Measurements from ENCODE around the gene MELTF. TPM values are rescaled to one million over a fixed set of nuclear protein-coding genes. Genes with fewer than 3 reads are reported as not detected.

Gene MELTF
- polyA plus RNA-seq, 1 experiment: 1.8 TPM

GRCh38 chr3:196989721-196990262 is 39.8 kb downstream of the MELTF start:
- ChIA-PET POLR2A (no interaction called here), CTCF (no interaction called here)
- no peak overlapping the region for H3K4me3 ChIP-seq (ENCODE audit: low read depth, low read length)
- no peak for TF ChIP-seq CTCF (IDR thresholded peaks at IDR 0.05; ENCODE audit: insufficient read depth, low read depth, low read length)
- no peaks in the 10 kb centered on the region for H3K36me3 ChIP-seq (ENCODE audit: control insufficient read depth, insufficient read depth, low read length)
- DNase-seq (ENCODE audit: low read depth): no peak
- peaks cover 9% of the 10 kb centered on the region for H3K27me3 ChIP-seq (ENCODE audit: control insufficient read depth, insufficient read depth, low read length)

- ChIA-PET POLR2A (no interaction called here), CTCF (no interaction called here)
- peaks cover 9% of the 10 kb centered on the region for H3K27me3 ChIP-seq (ENCODE audit: control insufficient read depth, insufficient read depth, low read length)
- 0 out of 2 replicates have a peak, but pooled peaks have one; percentile 12 for TF ChIP-seq CTCF (IDR thresholded peaks at IDR 0.05; ENCODE audit: insufficient read depth, low read depth, low read length)
- DNase-seq (ENCODE audit: low read depth): no peak
- no peaks in the 10 kb centered on the region for H3K36me3 ChIP-seq (ENCODE audit: control insufficient read depth, insufficient read depth, low read length)
- H3K4me3 ChIP-seq (ENCODE audit: low read depth, low read length): no peak overlapping the region
These were observed 41.2 kb downstream of the MELTF start for GRCh38 chr3:196988241-196989029.

GRCh38 chr3:196987022-196987421 is 42.6 kb downstream of the MELTF start:
- Histone ChIP-seq H3K27me3 (ENCODE audit: control insufficient read depth, insufficient read depth, low read length) (peaks cover 9% of the 10 kb centered on the region), H3K36me3 (ENCODE audit: control insufficient read depth, insufficient read depth, low read length) (no peaks in the 10 kb centered on the region), H3K4me3 (ENCODE audit: low read depth, low read length) (no peak overlapping the region)
- no peak for DNase-seq (ENCODE audit: low read depth)
- ChIA-PET POLR2A (no interaction called here), CTCF (interaction anchor here (0.6 to 1.3 kb wide), 3 partner anchors 10 to 15 kb away, joined by 3 read pairs; no protein-coding TSS in a partner anchor)
- no peak for TF ChIP-seq CTCF (IDR thresholded peaks at IDR 0.05; ENCODE audit: insufficient read depth, low read depth, low read length)

- POLR2A ChIA-PET: no interaction called here
- CTCF ChIA-PET: interaction anchor here (1.1 to 1.3 kb wide), 2 partner anchors 14 to 16 kb away, joined by 3 read pairs; no protein-coding TSS in a partner anchor
- H3K4me3 ChIP-seq (ENCODE audit: low read depth, low read length): no peak overlapping the region
- DNase-seq (ENCODE audit: low read depth): no peak
- H3K27me3 ChIP-seq (ENCODE audit: control insufficient read depth, insufficient read depth, low read length): peaks cover 9% of the 10 kb centered on the region
- no peaks in the 10 kb centered on the region for H3K36me3 ChIP-seq (ENCODE audit: control insufficient read depth, insufficient read depth, low read length)
- TF ChIP-seq CTCF (IDR thresholded peaks at IDR 0.05; ENCODE audit: insufficient read depth, low read depth, low read length): 0 out of 2 replicates have a peak, but pooled peaks have one; percentile 9
These were observed 43.4 kb downstream of the MELTF start for GRCh38 chr3:196985954-196986885.

GRCh38 chr3:196985298-196985697 is 44.3 kb downstream of the MELTF start:
- DNase-seq (ENCODE audit: low read depth): no peak
- ChIA-PET POLR2A (no interaction called here), CTCF (no interaction called here)
- Histone ChIP-seq H3K36me3 (ENCODE audit: control insufficient read depth, insufficient read depth, low read length) (no peaks in the 10 kb centered on the region), H3K27me3 (ENCODE audit: control insufficient read depth, insufficient read depth, low read length) (peaks cover 9% of the 10 kb centered on the region), H3K4me3 (ENCODE audit: low read depth, low read length) (no peak overlapping the region)
- no peak for TF ChIP-seq CTCF (IDR thresholded peaks at IDR 0.05; ENCODE audit: insufficient read depth, low read depth, low read length)

All from BJ (cell line).